H9 (cell line): Measurements from ENCODE around the gene PTPRN2. TPM values are rescaled to one million over a fixed set of nuclear protein-coding genes. Genes with fewer than 3 reads are reported as not detected.

Experiments
- DNase-seq: peaks from one replicate; pipeline ENCODE4 v3.0.0-alpha.2; 2017
- H2AFZ ChIP-seq: one replicate; pipeline ENCODE4 v1.6.1; 2013; ENCODE audit warnings: mild to moderate bottlenecking, low read length, control low read depth, moderate library complexity
- H2AK5ac ChIP-seq: 2 replicates; pipeline ENCODE4 v1.6.1; 2013; ENCODE audit warnings: low read length, control low read depth, mixed read lengths; ENCODE audit not compliant: insufficient read length
- H2BK120ac ChIP-seq: one replicate; pipeline ENCODE4 v1.6.1; 2013; ENCODE audit warnings: low read depth, mild to moderate bottlenecking, low read length, control low read depth, inconsistent platforms; ENCODE audit not compliant: poor library complexity, severe bottlenecking
- H2BK12ac ChIP-seq: 2 replicates; pipeline ENCODE4 v1.6.1; 2013; ENCODE audit warnings: low read length, control low read depth, mixed read lengths, low read depth; ENCODE audit not compliant: insufficient read length
- H2BK15ac ChIP-seq: 2 replicates; pipeline ENCODE4 v1.6.1; 2013; ENCODE audit warnings: low read depth, low read length, control low read depth
- H2BK20ac ChIP-seq: one replicate; pipeline ENCODE4 v1.6.1; 2013; ENCODE audit warnings: low read depth, mild to moderate bottlenecking, low read length, control low read depth, inconsistent platforms; ENCODE audit not compliant: poor library complexity, severe bottlenecking
- H2BK5ac ChIP-seq: 2 replicates; pipeline ENCODE4 v1.6.1; 2013; ENCODE audit warnings: low read length, control low read depth, mixed read lengths; ENCODE audit not compliant: insufficient read length
- H3K14ac ChIP-seq: 2 replicates; pipeline ENCODE4 v1.6.1; 2013; ENCODE audit warnings: low read length, control low read depth; ENCODE audit not compliant: insufficient read depth
- H3K18ac ChIP-seq: 2 replicates; pipeline ENCODE4 v1.6.1; 2013; ENCODE audit warnings: low read depth, mild to moderate bottlenecking, mixed read lengths, low read length, control low read depth; ENCODE audit not compliant: insufficient read length
- H3K23ac ChIP-seq: 2 replicates; pipeline ENCODE4 v1.6.1; 2013; ENCODE audit warnings: low read length, control low read depth, mixed read lengths, low read depth; ENCODE audit not compliant: insufficient read length
- H3K23me2 ChIP-seq: 2 replicates; pipeline ENCODE4 v1.6.1; 2013; ENCODE audit warnings: low read depth, mild to moderate bottlenecking, mixed read lengths, low read length, control low read depth; ENCODE audit not compliant: insufficient read length, poor library complexity, severe bottlenecking
- H3K27ac ChIP-seq: 2 replicates; pipeline ENCODE4 v1.5.1; 2013; ENCODE audit warnings: low read length, control low read depth, mixed read lengths, low read depth; ENCODE audit not compliant: insufficient read length
- H3K27me3 ChIP-seq: 2 replicates; pipeline ENCODE4 v1.6.1; 2013; ENCODE audit warnings: low read length, control low read depth, inconsistent platforms; ENCODE audit not compliant: insufficient read depth
- H3K4ac ChIP-seq: 2 replicates; pipeline ENCODE4 v1.6.1; 2013; ENCODE audit warnings: low read depth, mild to moderate bottlenecking, control low read depth, inconsistent platforms, low read length, moderate library complexity
- H3K4me1 ChIP-seq: 2 replicates; pipeline ENCODE4 v1.6.1; 2013; ENCODE audit warnings: low read length, control low read depth, inconsistent platforms; ENCODE audit not compliant: insufficient read depth
- H3K4me2 ChIP-seq: 2 replicates; pipeline ENCODE4 v1.6.1; 2013; ENCODE audit warnings: low read length, control low read depth, mixed read lengths; ENCODE audit not compliant: insufficient read length, insufficient read depth
- H3K56ac ChIP-seq: 2 replicates; pipeline ENCODE4 v1.6.1; 2013; ENCODE audit warnings: low read depth, mild to moderate bottlenecking, mixed read lengths, low read length, control low read depth; ENCODE audit not compliant: insufficient read length
- H3K79me1 ChIP-seq: 2 replicates; pipeline ENCODE4 v1.6.1; 2013; ENCODE audit warnings: low read depth, mild to moderate bottlenecking, moderate library complexity, low read length, control low read depth, inconsistent platforms; ENCODE audit not compliant: insufficient read depth, poor library complexity, severe bottlenecking
- H3K79me2 ChIP-seq: 2 replicates; pipeline ENCODE4 v1.6.1; 2013; ENCODE audit warnings: low read length, control low read depth, inconsistent platforms; ENCODE audit not compliant: insufficient read depth
- H3K9ac ChIP-seq: 2 replicates; pipeline ENCODE4 v1.6.1; 2013; ENCODE audit warnings: low read length, control low read depth, mixed read lengths; ENCODE audit not compliant: insufficient read length; ENCODE audit errors: extremely low read depth
- H3K9me3 ChIP-seq: one replicate; pipeline ENCODE4 v1.6.1; 2013; ENCODE audit warnings: low read depth, low read length, inconsistent platforms; ENCODE audit not compliant: control insufficient read depth
- H3T11ph ChIP-seq: one replicate; pipeline ENCODE4 v1.6.1; 2013; ENCODE audit warnings: mild to moderate bottlenecking, low read length, control low read depth, inconsistent platforms
- H4K20me1 ChIP-seq: one replicate; pipeline ENCODE4 v1.6.1; 2013; ENCODE audit not compliant: control insufficient read depth, insufficient read length, insufficient read depth
- H4K5ac ChIP-seq: 2 replicates; pipeline ENCODE4 v1.6.1; 2013; ENCODE audit warnings: low read depth, mild to moderate bottlenecking, mixed read lengths, low read length, control low read depth; ENCODE audit not compliant: insufficient read length
- H4K8ac ChIP-seq: replicated peaks from 2 replicates; pipeline ENCODE4 v1.6.1; 2013; ENCODE audit warnings: low read length, control low read depth, mixed read lengths, low read depth; ENCODE audit not compliant: insufficient read length
- H4K91ac ChIP-seq: 2 replicates; pipeline ENCODE4 v1.6.1; 2013; ENCODE audit warnings: low read depth, mild to moderate bottlenecking, moderate library complexity, mixed read lengths, low read length, control low read depth; ENCODE audit not compliant: insufficient read length
- H3K27ac Mint-ChIP-seq, 3 experiments: 2 replicates in 2 of 3; 3 replicates in 1 of 3; pipeline ENCODE4 v1.8.0; 2020 to 2021; ENCODE audit warnings: mixed read lengths in 3 of 3, mild to moderate bottlenecking in 1 of 3, moderate library complexity in 1 of 3
- H3K27me3 Mint-ChIP-seq: 2 replicates; pipeline ENCODE4 v1.8.0; 2021; ENCODE audit warnings: low read depth, mild to moderate bottlenecking, moderate library complexity, mixed read lengths
- H3K36me3 Mint-ChIP-seq, 3 experiments: 2 replicates in 2 of 3; 3 replicates in 1 of 3; pipeline ENCODE4 v1.8.0; 2020 to 2021; ENCODE audit warnings: low read depth in 3 of 3, mixed read lengths in 3 of 3; ENCODE audit not compliant: insufficient read depth in 1 of 3
- H3K4me1 Mint-ChIP-seq, 2 experiments: 2 replicates each; pipeline ENCODE4 v1.8.0; 2020; ENCODE audit warnings: mixed read lengths in 2 of 2
- H3K4me3 Mint-ChIP-seq, 2 experiments: 2 replicates in 1 of 2; 3 replicates in 1 of 2; pipeline ENCODE4 v1.8.0; 2020 to 2021; ENCODE audit warnings: mild to moderate bottlenecking in 2 of 2, mixed read lengths in 2 of 2, moderate library complexity in 1 of 2
- H3K9me3 Mint-ChIP-seq, 2 experiments: 2 replicates in 1 of 2; 3 replicates in 1 of 2; pipeline ENCODE4 v1.8.0; 2020; ENCODE audit warnings: mild to moderate bottlenecking in 2 of 2, mixed read lengths in 2 of 2, moderate library complexity in 1 of 2
- WGBS: extraction: QIAGEN DNeasy Blood & Tissue Kit; methylation state at CpG from one replicate; pipeline ENCODE4 v1.1.7; 2013; ENCODE audit warnings: missing lambda C conversion rate, low lambda C conversion rate, mixed read lengths; ENCODE audit not compliant: insufficient read length; ENCODE audit errors: extremely low coverage; 5-methylcytosine and 5-hydroxymethylcytosine counted together
- total RNA-seq: library from RNA; stranded (reverse); gene quantifications from 2 replicates; pipeline ENCODE4 v1.2.1, GENCODE V29; 2021
- TF ChIP-seq, protein P1 (sequence below): fragments of 200-600 bp; sonication (generic); conservative IDR thresholded peaks from 3 replicates; pipeline ENCODE4 v1.8.0; 2021; ENCODE audit warnings: antibody characterized with exemption, mild to moderate bottlenecking

Gene PTPRN2
- total RNA-seq, 1 experiment from 2014 or later: 5.2 TPM

DNA sequence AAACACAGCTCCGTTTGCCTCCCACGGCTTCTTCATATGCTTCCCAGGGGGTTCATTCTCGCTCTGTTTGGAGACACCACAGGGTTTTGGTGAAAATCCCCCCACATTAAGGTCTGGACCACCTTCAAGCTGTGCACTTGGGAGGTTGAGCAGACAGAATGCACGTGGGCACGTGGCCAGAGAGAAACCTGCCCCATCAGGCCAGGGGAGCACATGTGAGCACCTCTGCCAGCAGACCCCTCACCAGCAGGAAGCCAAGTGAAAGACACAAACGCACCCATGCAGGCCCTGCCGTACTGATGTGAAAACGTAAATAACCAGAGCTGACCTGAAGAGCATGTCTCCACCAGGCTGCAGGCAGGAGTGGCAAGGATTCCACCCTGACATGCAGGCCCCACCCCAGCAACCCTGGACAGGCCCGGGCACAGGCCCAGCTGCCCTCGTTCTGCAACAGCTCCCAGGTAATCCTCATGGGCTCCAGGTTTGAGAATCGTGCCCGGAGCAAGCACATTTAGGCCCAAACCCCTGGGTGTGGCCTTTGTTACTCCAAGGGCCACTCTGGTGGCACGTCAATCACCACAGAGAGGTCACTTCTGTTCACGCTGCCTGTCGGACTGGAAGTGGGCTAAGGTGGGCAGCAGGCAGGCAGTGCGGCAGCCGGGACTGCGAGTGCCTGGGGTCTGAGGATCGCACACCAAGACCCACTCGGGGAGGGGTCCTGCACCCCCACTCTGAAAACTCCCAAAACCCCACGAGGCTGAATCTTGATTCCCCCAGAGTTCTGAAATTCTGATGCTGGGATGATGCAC lies 184.4 kb downstream of the PTPRN2 start:
- H3K9ac ChIP-seq: no peak overlapping the region

More for the DNA sequence above, 184.4 kb downstream of the PTPRN2 start:
- Mint-ChIP-seq H3K27ac (no peak overlapping the region), H3K4me3 (no peak overlapping the region), H3K27me3 (no peaks in the 10 kb centered on the region; the same call in 1 of the 2 replicates), H3K36me3 (peaks cover 0 to 8% (median 7%) of the 10 kb centered on the region in 3 experiments; a peak in 6 of 7 replicates), H3K9me3 (peaks cover 5 to 10% of the 10 kb centered on the region in 2 experiments), H3K4me1 (peaks cover 17 to 21% of the 10 kb centered on the region in 2 experiments)
- H3K18ac ChIP-seq: no peak overlapping the region
- H3K4ac ChIP-seq: no peak overlapping the region
- H3K4me1 ChIP-seq: no peaks in the 10 kb centered on the region
- no CpG with 5 or more reads among the region's 21 CpGs for whole genome bisulfite sequencing
- no peak overlapping the region for H2BK120ac ChIP-seq
- no peaks in the 10 kb centered on the region for H3K79me2 ChIP-seq
- H2AFZ ChIP-seq: no peak overlapping the region
- H3K14ac ChIP-seq: no peak overlapping the region; the same call in 1 of the 2 replicates
- no peak overlapping the region for H2BK15ac ChIP-seq
- H3K23ac ChIP-seq: no peak overlapping the region
- no peak overlapping the region for H2BK20ac ChIP-seq
- H4K91ac ChIP-seq: no peak overlapping the region
- H3K27me3 ChIP-seq: no peaks in the 10 kb centered on the region
- H2AK5ac ChIP-seq: no peak overlapping the region
- H2BK5ac ChIP-seq: no peak overlapping the region
- TF ChIP-seq, protein P1, sequence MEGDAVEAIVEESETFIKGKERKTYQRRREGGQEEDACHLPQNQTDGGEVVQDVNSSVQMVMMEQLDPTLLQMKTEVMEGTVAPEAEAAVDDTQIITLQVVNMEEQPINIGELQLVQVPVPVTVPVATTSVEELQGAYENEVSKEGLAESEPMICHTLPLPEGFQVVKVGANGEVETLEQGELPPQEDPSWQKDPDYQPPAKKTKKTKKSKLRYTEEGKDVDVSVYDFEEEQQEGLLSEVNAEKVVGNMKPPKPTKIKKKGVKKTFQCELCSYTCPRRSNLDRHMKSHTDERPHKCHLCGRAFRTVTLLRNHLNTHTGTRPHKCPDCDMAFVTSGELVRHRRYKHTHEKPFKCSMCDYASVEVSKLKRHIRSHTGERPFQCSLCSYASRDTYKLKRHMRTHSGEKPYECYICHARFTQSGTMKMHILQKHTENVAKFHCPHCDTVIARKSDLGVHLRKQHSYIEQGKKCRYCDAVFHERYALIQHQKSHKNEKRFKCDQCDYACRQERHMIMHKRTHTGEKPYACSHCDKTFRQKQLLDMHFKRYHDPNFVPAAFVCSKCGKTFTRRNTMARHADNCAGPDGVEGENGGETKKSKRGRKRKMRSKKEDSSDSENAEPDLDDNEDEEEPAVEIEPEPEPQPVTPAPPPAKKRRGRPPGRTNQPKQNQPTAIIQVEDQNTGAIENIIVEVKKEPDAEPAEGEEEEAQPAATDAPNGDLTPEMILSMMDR: no peak
- H3K23me2 ChIP-seq: no peaks in the 10 kb centered on the region
- H3K27ac ChIP-seq: no peak overlapping the region
- H4K8ac ChIP-seq: no peak overlapping the region
- no peaks in the 10 kb centered on the region for H3K79me1 ChIP-seq
- no peak for DNase-seq
- no peaks in the 10 kb centered on the region for H3K9me3 ChIP-seq
- no peak overlapping the region for H3K56ac ChIP-seq
- H4K5ac ChIP-seq: no peak overlapping the region
- H3K4me2 ChIP-seq: no peak overlapping the region
- no peaks in the 10 kb centered on the region for H4K20me1 ChIP-seq
- no peak overlapping the region for H3T11ph ChIP-seq
- no peak overlapping the region for H2BK12ac ChIP-seq
